K562 (cell line): ENCODE measurements around the gene CBLC. TPM values are rescaled to one million over a fixed set of nuclear protein-coding genes. Genes with fewer than 3 reads are reported as not detected.

Experiments
- CBFA2T3 ChIP-seq: fragments of 450-650 bp; IDR thresholded peaks from 2 replicates; pipeline ENCODE4 v1.6.1; 2017
- CEBPG ChIP-seq, 3 experiments: fragments of 200-800 bp in 1 of 3; sonication (Bioruptor generic) in 1 of 3; sonication (generic) in 1 of 3; formaldehyde crosslinking in 1 of 3; IDR thresholded peaks in 2 of 3; conservative IDR thresholded peaks in 1 of 3; 2 replicates each; pipeline versions ENCODE4 v1.6.1 to v1.8.0; 2016 to 2022; ENCODE audit warnings: missing compliant biosample characterization in 2 of 3, missing genetic modification characterization in 2 of 3, mild to moderate bottlenecking in 1 of 3, missing genetic modification reagents in 1 of 3
- CSDE1 ChIP-seq, 2 experiments: fragments of 450-650 bp; IDR thresholded peaks; 2 replicates each; pipeline ENCODE4 v1.6.1; 2016; ENCODE audit warnings: mild to moderate bottlenecking in 1 of 2
- DDX20 ChIP-seq: fragments of 450-650 bp; IDR thresholded peaks from 2 replicates; pipeline ENCODE4 v1.6.1; 2016; ENCODE audit warnings: missing genetic modification characterization, low read depth, mild to moderate bottlenecking, missing compliant biosample characterization, moderate library complexity
- FOXA1 ChIP-seq: fragments of 450-650 bp; IDR thresholded peaks from 2 replicates; pipeline ENCODE4 v1.6.1; 2016; ENCODE audit warnings: mild to moderate bottlenecking, borderline replicate concordance
- FOXK1 ChIP-seq: sonication (generic); formaldehyde crosslinking; IDR thresholded peaks from 2 replicates; pipeline ENCODE4 v1.8.0; 2022; ENCODE audit warnings: missing genetic modification reagents, mild to moderate bottlenecking, borderline replicate concordance
- MBD1 ChIP-seq: fragments of 250-450 bp; sonication (Bioruptor Pico); IDR thresholded peaks from 2 replicates; pipeline ENCODE4 v1.8.0; 2022; ENCODE audit warnings: inconsistent platforms
- MCM5 ChIP-seq: fragments of 450-650 bp; IDR thresholded peaks from 2 replicates; pipeline ENCODE4 v1.6.1; 2016; ENCODE audit warnings: low read depth
- MECOM ChIP-seq: fragments of 250-450 bp; sonication (Bioruptor Pico); IDR thresholded peaks from 2 replicates; pipeline ENCODE4 v1.8.0; 2022; ENCODE audit warnings: inconsistent platforms
- NFIC ChIP-seq: fragments of 450-650 bp; IDR thresholded peaks from 2 replicates; pipeline ENCODE4 v1.6.1; 2017; ENCODE audit warnings: mild to moderate bottlenecking, inconsistent platforms
- NRF1 ChIP-seq, 2 experiments: fragments of 450-650 bp; IDR thresholded peaks in 1 of 2; conservative IDR thresholded peaks in 1 of 2; 2 replicates each; pipeline ENCODE4 v1.6.1; 2014; ENCODE audit warnings: mild to moderate bottlenecking in 2 of 2
- RBM17 ChIP-seq: fragments of 200-400 bp; formaldehyde crosslinking; IDR thresholded peaks from 2 replicates; pipeline ENCODE4 v1.6.1; 2017; ENCODE audit warnings: low read depth, mild to moderate bottlenecking, low read length, borderline replicate concordance
- ZEB2 ChIP-seq: fragments of 450-650 bp; IDR thresholded peaks from 2 replicates; pipeline ENCODE4 v1.6.1; 2016
- ZKSCAN8 ChIP-seq: fragments of 200-800 bp; sonication (Bioruptor generic); IDR thresholded peaks from 2 replicates; pipeline ENCODE4 v1.6.1; 2016; ENCODE audit warnings: missing genetic modification characterization, missing compliant biosample characterization
- ZNF253 ChIP-seq: fragments of 250-450 bp; sonication (Bioruptor Pico); conservative IDR thresholded peaks from 2 replicates; pipeline ENCODE4 v1.6.1; 2021; ENCODE audit warnings: mild to moderate bottlenecking
- ZNF282 ChIP-seq: sonication (generic); formaldehyde crosslinking; IDR thresholded peaks from 2 replicates; pipeline ENCODE4 v1.8.1; 2023; ENCODE audit warnings: missing genetic modification reagents
- ZNF584 ChIP-seq: fragments of 200-800 bp; sonication (Bioruptor generic); IDR thresholded peaks from 2 replicates; pipeline ENCODE4 v1.6.1; 2016; ENCODE audit warnings: low read depth, mild to moderate bottlenecking, missing genetic modification characterization, missing compliant biosample characterization
- ZNF764 ChIP-seq: fragments of 250-450 bp; sonication (Bioruptor Pico); IDR thresholded peaks from 2 replicates; pipeline ENCODE4 v1.4.0; 2020; ENCODE audit warnings: low read depth, mild to moderate bottlenecking, moderate library complexity
- polyA plus RNA-seq, 8 experiments: library from polyadenylated mRNA; depleted of rRNA in 4 of 8; stranded (reverse) in 5 of 8; unstranded in 3 of 8; fragments of >200 nt; fragmentation: Nextera tagmentation in 2 of 8; fragmentation: Illumina TruSeq in 1 of 8; extraction: Ambion mirVana in 2 of 8; extraction: Trizol in 1 of 8; gene quantifications; 2 replicates each; pipeline versions ENCODE4 v1.2.1 to v1.2.3, GENCODE V29; 2011 to 2014; ENCODE audit warnings: inconsistent platforms in 1 of 8, missing spikeins in 1 of 8
- total RNA-seq, 7 experiments: library from RNA; depleted of rRNA in 6 of 7; stranded (reverse); fragments of >200 nt in 6 of 7; fragmentation: Illumina TruSeq in 2 of 7; extraction: Trizol in 2 of 7; gene quantifications; 2 replicates each; pipeline versions ENCODE4 v1.2.1 to v1.2.3, GENCODE V29; 2011 to 2021; ENCODE audit warnings: low replicate concordance in 1 of 7
- TF ChIP-seq, protein P1 (sequence below): sonication (generic); formaldehyde crosslinking; IDR thresholded peaks from 2 replicates; pipeline ENCODE4 v1.9.0; 2022; ENCODE audit warnings: mild to moderate bottlenecking, missing genetic modification reagents
- TF ChIP-seq, protein P2 (sequence below): fragments of 450-650 bp; IDR thresholded peaks from 2 replicates; pipeline ENCODE4 v1.6.1; 2016; ENCODE audit warnings: missing biosample characterization, missing genetic modification characterization
- TF ChIP-seq, protein P3 (sequence below): fragments of 450-650 bp; formaldehyde crosslinking; IDR thresholded peaks from 2 replicates; pipeline ENCODE4 v1.4.0; 2020; ENCODE audit warnings: mild to moderate bottlenecking
- TF ChIP-seq, protein P4 (sequence below): sonication (generic); formaldehyde crosslinking; IDR thresholded peaks from 2 replicates; pipeline ENCODE4 v1.8.0; 2022; ENCODE audit warnings: missing genetic modification reagents, mild to moderate bottlenecking, moderate library complexity, borderline replicate concordance
- TF ChIP-seq, protein P5 (sequence below), 2 experiments: fragments of 450-650 bp in 1 of 2; sonication (generic) in 1 of 2; formaldehyde crosslinking; conservative IDR thresholded peaks; 2 replicates each; pipeline versions ENCODE4 v1.4.0 to v1.8.1; 2020 to 2022; ENCODE audit warnings: mild to moderate bottlenecking in 1 of 2, missing genetic modification reagents in 1 of 2

Gene CBLC
- total and polyA plus RNA-seq, 9 of the 15 experiments (the other 6 are each of a cell fraction or from before 2014, with no cell fraction given): 0.09 TPM; not detected in 8

- TF ChIP-seq, protein P1, sequence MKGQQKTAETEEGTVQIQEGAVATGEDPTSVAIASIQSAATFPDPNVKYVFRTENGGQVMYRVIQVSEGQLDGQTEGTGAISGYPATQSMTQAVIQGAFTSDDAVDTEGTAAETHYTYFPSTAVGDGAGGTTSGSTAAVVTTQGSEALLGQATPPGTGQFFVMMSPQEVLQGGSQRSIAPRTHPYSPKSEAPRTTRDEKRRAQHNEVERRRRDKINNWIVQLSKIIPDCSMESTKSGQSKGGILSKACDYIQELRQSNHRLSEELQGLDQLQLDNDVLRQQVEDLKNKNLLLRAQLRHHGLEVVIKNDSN (CRISPR knock-in tag): no peak
- no peak for TF ChIP-seq ZNF253
- no peak for TF ChIP-seq RBM17
- no peak for TF ChIP-seq CSDE1 (IDR thresholded peaks at IDR 0.05)
- TF ChIP-seq ZEB2: no peak
- TF ChIP-seq, protein P2, sequence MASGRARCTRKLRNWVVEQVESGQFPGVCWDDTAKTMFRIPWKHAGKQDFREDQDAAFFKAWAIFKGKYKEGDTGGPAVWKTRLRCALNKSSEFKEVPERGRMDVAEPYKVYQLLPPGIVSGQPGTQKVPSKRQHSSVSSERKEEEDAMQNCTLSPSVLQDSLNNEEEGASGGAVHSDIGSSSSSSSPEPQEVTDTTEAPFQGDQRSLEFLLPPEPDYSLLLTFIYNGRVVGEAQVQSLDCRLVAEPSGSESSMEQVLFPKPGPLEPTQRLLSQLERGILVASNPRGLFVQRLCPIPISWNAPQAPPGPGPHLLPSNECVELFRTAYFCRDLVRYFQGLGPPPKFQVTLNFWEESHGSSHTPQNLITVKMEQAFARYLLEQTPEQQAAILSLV (tag): peak; percentile 67; the same call in 1 of the 2 replicates
- TF ChIP-seq NFIC: peak; percentile 85
- no peak for TF ChIP-seq FOXK1 (CRISPR knock-in tag)
- TF ChIP-seq, protein P3, sequence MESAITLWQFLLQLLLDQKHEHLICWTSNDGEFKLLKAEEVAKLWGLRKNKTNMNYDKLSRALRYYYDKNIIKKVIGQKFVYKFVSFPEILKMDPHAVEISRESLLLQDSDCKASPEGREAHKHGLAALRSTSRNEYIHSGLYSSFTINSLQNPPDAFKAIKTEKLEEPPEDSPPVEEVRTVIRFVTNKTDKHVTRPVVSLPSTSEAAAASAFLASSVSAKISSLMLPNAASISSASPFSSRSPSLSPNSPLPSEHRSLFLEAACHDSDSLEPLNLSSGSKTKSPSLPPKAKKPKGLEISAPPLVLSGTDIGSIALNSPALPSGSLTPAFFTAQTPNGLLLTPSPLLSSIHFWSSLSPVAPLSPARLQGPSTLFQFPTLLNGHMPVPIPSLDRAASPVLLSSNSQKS (CRISPR knock-in tag): no peak
- TF ChIP-seq ZNF764 (CRISPR knock-in tag): no peak
- no peak for TF ChIP-seq ZNF282 (CRISPR knock-in tag)
- peak; percentile 54 to 59; a peak in 3 of 4 replicates for TF ChIP-seq NRF1 (conservative IDR thresholded peaks at IDR 0.05 in 1 of 2, IDR thresholded peaks at IDR 0.05 in 1 of 2)
- TF ChIP-seq, protein P4, sequence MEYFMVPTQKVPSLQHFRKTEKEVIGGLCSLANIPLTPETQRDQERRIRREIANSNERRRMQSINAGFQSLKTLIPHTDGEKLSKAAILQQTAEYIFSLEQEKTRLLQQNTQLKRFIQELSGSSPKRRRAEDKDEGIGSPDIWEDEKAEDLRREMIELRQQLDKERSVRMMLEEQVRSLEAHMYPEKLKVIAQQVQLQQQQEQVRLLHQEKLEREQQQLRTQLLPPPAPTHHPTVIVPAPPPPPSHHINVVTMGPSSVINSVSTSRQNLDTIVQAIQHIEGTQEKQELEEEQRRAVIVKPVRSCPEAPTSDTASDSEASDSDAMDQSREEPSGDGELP (CRISPR knock-in tag): no peak; the same call in 1 of the 2 replicates
- no peak for TF ChIP-seq MCM5
- no peak for TF ChIP-seq ZKSCAN8 (CRISPR knock-in tag)
- TF ChIP-seq CBFA2T3: peak; percentile 53
- TF ChIP-seq FOXA1: no peak
- TF ChIP-seq MECOM: no peak
- no peak for TF ChIP-seq MBD1 (CRISPR knock-in tag)
- TF ChIP-seq ZNF584: 0 out of 2 replicates have a peak, but pooled peaks have one; percentile 49
- TF ChIP-seq DDX20 (tag): no peak
- peak; percentile 98 for TF ChIP-seq CEBPG (CRISPR knock-in tag; IDR thresholded peaks at IDR 0.05)
- peak; percentile 99 for TF ChIP-seq CEBPG (tag; conservative IDR thresholded peaks at IDR 0.05 in 1 of 2, IDR thresholded peaks at IDR 0.05 in 1 of 2)
- TF ChIP-seq, protein P5, sequence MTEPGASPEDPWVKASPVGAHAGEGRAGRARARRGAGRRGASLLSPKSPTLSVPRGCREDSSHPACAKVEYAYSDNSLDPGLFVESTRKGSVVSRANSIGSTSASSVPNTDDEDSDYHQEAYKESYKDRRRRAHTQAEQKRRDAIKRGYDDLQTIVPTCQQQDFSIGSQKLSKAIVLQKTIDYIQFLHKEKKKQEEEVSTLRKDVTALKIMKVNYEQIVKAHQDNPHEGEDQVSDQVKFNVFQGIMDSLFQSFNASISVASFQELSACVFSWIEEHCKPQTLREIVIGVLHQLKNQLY (CRISPR knock-in tag; conservative IDR thresholded peaks at IDR 0.05): no peak
Measured at GRCh38 chr19:44741841-44742329, 35.8 kb upstream of the CBLC start (continued).
